OCI-LY3 (cell line): ENCODE data around the gene TESK1.

ENCODE experiments used
- H2AFZ ChIP-seq: fragments of 200-600, 300-600 bp; shearing (Covaris generic); 2 replicates; pipeline ENCODE4 v1.6.0; 2014; ENCODE audit warnings: antibody characterized with exemption, low read depth, low read length
- H3K27ac ChIP-seq: fragments of 200-600, 300-600 bp; sonication (generic); 2 replicates; pipeline ENCODE4 v1.5.1; 2014; ENCODE audit warnings: mild to moderate bottlenecking, low read length, moderate library complexity, mixed read lengths
- H3K27me3 ChIP-seq: fragments of 200-600, 300-600 bp; sonication (generic); 2 replicates; pipeline ENCODE4 v1.6.1; 2014; ENCODE audit warnings: low read depth, low read length, mixed read lengths
- H3K36me3 ChIP-seq: fragments of 200-600, 300-600 bp; sonication (generic); replicated peaks from 2 replicates; pipeline ENCODE3; 2014; ENCODE audit warnings: low read depth, low read length, mixed read lengths
- H3K4me1 ChIP-seq: fragments of 300-600, 200-600 bp; sonication (generic); 2 replicates; pipeline ENCODE4 v1.6.1; 2014; ENCODE audit warnings: low read length, mixed read lengths
- H3K4me2 ChIP-seq: fragments of 200-600, 300-600 bp; sonication (generic); 2 replicates; pipeline ENCODE4 v1.6.1; 2014; ENCODE audit warnings: low read length, mixed read lengths
- H3K4me3 ChIP-seq: fragments of 300-600, 200-600 bp; sonication (generic); 2 replicates; pipeline ENCODE4 v1.5.1; 2014; ENCODE audit warnings: antibody characterized with exemption, mild to moderate bottlenecking, low read length, moderate library complexity
- H3K79me2 ChIP-seq: fragments of 300-600, 200-600 bp; shearing (Covaris generic); 2 replicates; pipeline ENCODE4 v1.6.1; 2014; ENCODE audit warnings: mild to moderate bottlenecking, low read length, mixed read lengths
- H3K9ac ChIP-seq: fragments of 300-600, 200-600 bp; shearing (Covaris generic); 2 replicates; pipeline ENCODE4 v1.6.0; 2014; ENCODE audit warnings: mild to moderate bottlenecking, low read length, moderate library complexity
- H3K9me3 ChIP-seq: fragments of 200-600, 300-600 bp; shearing (Covaris generic); 2 replicates; pipeline ENCODE4 v1.6.1; 2014; ENCODE audit warnings: low read length, mixed read lengths; ENCODE audit not compliant: insufficient read depth
- H4K20me1 ChIP-seq: fragments of 200-600, 300-600 bp; sonication (generic); 2 replicates; pipeline ENCODE4 v1.6.1; 2016; ENCODE audit warnings: low read length, mixed read lengths; ENCODE audit not compliant: insufficient read depth
- CTCF ChIP-seq: fragments of 200-600, 300-600 bp; sonication (generic); IDR thresholded peaks from 2 replicates; pipeline ENCODE4 v1.5.1; 2014; ENCODE audit warnings: antibody characterized with exemption, low read length, low read depth
- EZH2phosphoT487 ChIP-seq: fragments of 200-600 bp; shearing (Covaris generic); IDR thresholded peaks from 2 replicates; pipeline ENCODE4 v1.6.1; 2018; ENCODE audit warnings: antibody characterized with exemption, mixed run types, low read depth

The TESK1 gene

GRCh38 chr9:35612843-35613242 lies 7.8 kb downstream of the TESK1 start:
- H3K27me3 ChIP-seq, result 0 out of 2 replicates have a peak, but pooled peaks cover 5% of the 10 kb centered on the region
- H2AFZ ChIP-seq, result no peak overlapping the region
- no peak for TF ChIP-seq CTCF
- no peak for TF ChIP-seq EZH2phosphoT487
- H3K9me3 ChIP-seq, result no peaks in the 10 kb centered on the region
- peaks cover 17% of the 10 kb centered on the region for H3K4me1 ChIP-seq
- peaks cover 15% of the 10 kb centered on the region for H3K36me3 ChIP-seq
- no peak overlapping the region for H3K4me2 ChIP-seq
- no peak overlapping the region for H3K27ac ChIP-seq
- H3K9ac ChIP-seq, result no peak overlapping the region
- H3K4me3 ChIP-seq, result no peak overlapping the region
- no peaks in the 10 kb centered on the region for H4K20me1 ChIP-seq
- no peaks in the 10 kb centered on the region for H3K79me2 ChIP-seq

GRCh38 chr9:35615981-35616680 lies 11.1 kb downstream of the TESK1 start:
- H3K4me2 ChIP-seq, result peak overlapping the region; percentile 58; the same call in 1 of the 2 replicates
- H2AFZ ChIP-seq, result no peak overlapping the region
- H3K79me2 ChIP-seq, result no peaks in the 10 kb centered on the region
- H3K4me1 ChIP-seq, result peaks cover 49% of the 10 kb centered on the region
- no peak overlapping the region for H3K4me3 ChIP-seq
- no peak overlapping the region for H3K9ac ChIP-seq
- 0 out of 2 replicates have a peak, but pooled peaks cover 5% of the 10 kb centered on the region for H3K27me3 ChIP-seq
- H4K20me1 ChIP-seq, result no peaks in the 10 kb centered on the region
- TF ChIP-seq EZH2phosphoT487, result no peak
- TF ChIP-seq CTCF, result no peak
- peaks cover 3% of the 10 kb centered on the region; the same call in 1 of the 2 replicates for H3K9me3 ChIP-seq
- H3K36me3 ChIP-seq, result no peaks in the 10 kb centered on the region
- H3K27ac ChIP-seq, result no peak overlapping the region

- TF ChIP-seq EZH2phosphoT487 (no peak), CTCF (peak; percentile 12; the same call in 1 of the 2 replicates)
- Histone ChIP-seq H3K27ac (no peak overlapping the region), H3K4me3 (peak overlapping the region; percentile 74), H3K9ac (peak overlapping the region; percentile 57), H4K20me1 (no peaks in the 10 kb centered on the region), H3K79me2 (no peaks in the 10 kb centered on the region), H2AFZ (peak overlapping the region; percentile 71; the same call in 1 of the 2 replicates), H3K36me3 (no peaks in the 10 kb centered on the region), H3K27me3 (0 out of 2 replicates have a peak, but pooled peaks cover 5% of the 10 kb centered on the region), H3K4me1 (peaks cover 57% of the 10 kb centered on the region), H3K9me3 (peaks cover 3% of the 10 kb centered on the region; the same call in 1 of the 2 replicates), H3K4me2 (peak overlapping the region; percentile 58)
Measured at GRCh38 chr9:35616681-35617459, 11.8 kb downstream of the TESK1 start.

DNA sequence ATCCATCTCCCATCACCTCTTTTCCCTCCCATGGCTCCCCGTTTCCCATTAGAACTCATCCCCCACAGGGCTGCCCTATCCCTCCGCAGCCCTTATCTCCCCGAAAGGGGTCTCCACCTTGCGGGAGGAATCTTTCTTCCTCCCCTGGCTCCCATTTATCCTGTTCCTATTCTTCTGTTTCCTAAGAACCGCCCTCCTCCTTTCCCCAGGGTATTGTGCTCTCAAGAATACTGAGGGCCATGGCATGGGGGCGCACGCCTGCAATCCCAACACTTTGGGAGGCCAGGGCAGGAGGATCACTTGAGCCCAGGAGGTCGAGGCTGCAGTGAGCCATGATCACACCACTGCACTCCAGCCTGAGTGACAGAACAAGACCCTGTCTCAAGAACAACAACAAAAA lies 12.5 kb downstream of the TESK1 start:
- Histone ChIP-seq H3K36me3 (no peaks in the 10 kb centered on the region), H3K4me3 (peak overlapping the region; percentile 74), H3K27me3 (0 out of 2 replicates have a peak, but pooled peaks cover 5% of the 10 kb centered on the region), H3K27ac (peak overlapping the region; percentile 78; the same call in 1 of the 2 replicates), H3K79me2 (no peaks in the 10 kb centered on the region), H4K20me1 (no peaks in the 10 kb centered on the region), H2AFZ (peak overlapping the region; percentile 71; the same call in 1 of the 2 replicates), H3K9ac (peak overlapping the region; percentile 57), H3K4me1 (peaks cover 60% of the 10 kb centered on the region), H3K4me2 (peak overlapping the region; percentile 58), H3K9me3 (peaks cover 3% of the 10 kb centered on the region; the same call in 1 of the 2 replicates)
- no peak for TF ChIP-seq EZH2phosphoT487
- no peak for TF ChIP-seq CTCF
